DND-41 (cell line): ENCODE measurements around the gene ANP32E.
A peak's percentile ranks its signal among the peaks of the same experiment; 100 is the strongest.
"Not testable (repeated sequence)": the region's sequence is repeated elsewhere in the genome, so short reads cannot be mapped to it uniquely, and the experiment has no call there.

Experiments used
- ATAC-seq: fragments of 200-7000 bp; cut with Tn5 transposase; 3 replicates; pipeline ENCODE4 v1.9.1; 2021; ENCODE audit warnings: low read depth; ENCODE audit not compliant: insufficient read depth
- DNase-seq: peaks from one replicate; pipeline ENCODE4 v3.0.0-alpha.2; 2020
- H2AFZ ChIP-seq: 2 replicates; pipeline ENCODE4 v1.6.0; 2012; ENCODE audit warnings: low read depth, low read length
- H3K27ac ChIP-seq: 2 replicates; pipeline ENCODE4 v1.5.1; 2012; ENCODE audit warnings: low read length, inconsistent platforms
- H3K27me3 ChIP-seq: fragments of 200-600 bp; sonication (generic); 2 replicates; pipeline ENCODE4 v1.6.0; 2012; ENCODE audit warnings: low read length, mild to moderate bottlenecking, inconsistent platforms; ENCODE audit not compliant: insufficient read depth, poor library complexity
- H3K36me3 ChIP-seq: 2 replicates; pipeline ENCODE4 v1.5.1; 2012; ENCODE audit warnings: low read length, inconsistent platforms; ENCODE audit not compliant: insufficient read depth
- H3K4me1 ChIP-seq: 2 replicates; pipeline ENCODE4 v1.5.1; 2012; ENCODE audit warnings: mild to moderate bottlenecking, low read length; ENCODE audit not compliant: insufficient read depth
- H3K4me2 ChIP-seq: 2 replicates; pipeline ENCODE4 v1.6.0; 2012; ENCODE audit warnings: mild to moderate bottlenecking, moderate library complexity, low read length, inconsistent platforms; ENCODE audit not compliant: insufficient read depth
- H3K4me3 ChIP-seq, 2 experiments: fragments of 200-600 bp in 1 of 2; shearing (Covaris generic) in 1 of 2; 2 replicates each; pipeline ENCODE4 v1.5.1; 2012 to 2016; ENCODE audit warnings: inconsistent platforms in 2 of 2, low read length in 2 of 2, mild to moderate bottlenecking in 2 of 2, low read depth in 1 of 2, moderate library complexity in 1 of 2
- H3K79me2 ChIP-seq: 2 replicates; pipeline ENCODE4 v1.6.0; 2012; ENCODE audit warnings: low read length, inconsistent platforms; ENCODE audit not compliant: insufficient read depth
- H3K9ac ChIP-seq: 2 replicates; pipeline ENCODE4 v1.6.0; 2012; ENCODE audit warnings: low read depth, mild to moderate bottlenecking, inconsistent platforms, low read length, moderate library complexity
- H3K9me3 ChIP-seq: 2 replicates; pipeline ENCODE4 v1.5.1; 2012; ENCODE audit warnings: low read length, moderate library complexity, mild to moderate bottlenecking, inconsistent platforms; ENCODE audit not compliant: insufficient read depth, severe bottlenecking
- H4K20me1 ChIP-seq: 2 replicates; pipeline ENCODE4 v1.6.0; 2012; ENCODE audit warnings: low read length; ENCODE audit not compliant: insufficient read depth
- EZH2 ChIP-seq: IDR thresholded peaks from 3 replicates; pipeline ENCODE4 v1.6.1; 2012; ENCODE audit warnings: borderline replicate concordance, low read depth, mild to moderate bottlenecking, moderate library complexity, low read length, inconsistent platforms; ENCODE audit not compliant: severe bottlenecking
- TF ChIP-seq, protein P1 (sequence below): IDR thresholded peaks from 2 replicates; pipeline ENCODE4 v1.5.1; 2012; ENCODE audit warnings: borderline replicate concordance, low read length, moderate library complexity, mild to moderate bottlenecking; ENCODE audit not compliant: poor library complexity, severe bottlenecking; ENCODE audit errors: extremely low read depth

The ANP32E gene

DNA sequence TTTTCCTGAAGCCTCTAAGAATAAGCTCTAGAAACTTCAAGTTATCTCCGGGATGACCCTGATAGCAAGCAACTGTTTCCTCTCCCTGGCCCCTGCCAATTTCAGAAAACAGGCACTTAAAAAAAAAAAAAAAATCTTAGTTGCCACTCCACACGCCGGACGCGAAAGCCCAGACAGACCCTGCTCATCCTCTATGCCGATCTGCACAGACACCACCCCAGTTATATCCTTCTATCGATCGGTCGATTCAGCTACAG, 1.7 kb downstream of the ANP32E start:
- Histone ChIP-seq H3K4me1 (peaks cover 32% of the 10 kb centered on the region), H3K4me2 (peak overlapping the region; percentile 67)

GRCh38 chr1:150233359-150234308, 2.3 kb downstream of the ANP32E start:
- TF ChIP-seq, protein P1, sequence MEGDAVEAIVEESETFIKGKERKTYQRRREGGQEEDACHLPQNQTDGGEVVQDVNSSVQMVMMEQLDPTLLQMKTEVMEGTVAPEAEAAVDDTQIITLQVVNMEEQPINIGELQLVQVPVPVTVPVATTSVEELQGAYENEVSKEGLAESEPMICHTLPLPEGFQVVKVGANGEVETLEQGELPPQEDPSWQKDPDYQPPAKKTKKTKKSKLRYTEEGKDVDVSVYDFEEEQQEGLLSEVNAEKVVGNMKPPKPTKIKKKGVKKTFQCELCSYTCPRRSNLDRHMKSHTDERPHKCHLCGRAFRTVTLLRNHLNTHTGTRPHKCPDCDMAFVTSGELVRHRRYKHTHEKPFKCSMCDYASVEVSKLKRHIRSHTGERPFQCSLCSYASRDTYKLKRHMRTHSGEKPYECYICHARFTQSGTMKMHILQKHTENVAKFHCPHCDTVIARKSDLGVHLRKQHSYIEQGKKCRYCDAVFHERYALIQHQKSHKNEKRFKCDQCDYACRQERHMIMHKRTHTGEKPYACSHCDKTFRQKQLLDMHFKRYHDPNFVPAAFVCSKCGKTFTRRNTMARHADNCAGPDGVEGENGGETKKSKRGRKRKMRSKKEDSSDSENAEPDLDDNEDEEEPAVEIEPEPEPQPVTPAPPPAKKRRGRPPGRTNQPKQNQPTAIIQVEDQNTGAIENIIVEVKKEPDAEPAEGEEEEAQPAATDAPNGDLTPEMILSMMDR: no peak
- TF ChIP-seq EZH2: no peak
- Histone ChIP-seq H3K4me2 (peak overlapping the region; percentile 67), H3K9ac (peak overlapping the region; percentile 99), H3K79me2 (peaks cover 76% of the 10 kb centered on the region), H3K4me3 (peak overlapping the region; percentile 74 to 76; a peak in 3 of 4 replicates), H2AFZ (no peak overlapping the region), H4K20me1 (peaks cover 12% of the 10 kb centered on the region; the same call in 1 of the 2 replicates), H3K27me3 (no peaks in the 10 kb centered on the region), H3K9me3 (no peaks in the 10 kb centered on the region), H3K27ac (peak overlapping the region; percentile 95), H3K36me3 (peaks cover 23% of the 10 kb centered on the region), H3K4me1 (peaks cover 32% of the 10 kb centered on the region)
- DNase-seq: no peak
- no peak for ATAC-seq

More for the DNA sequence above, 1.7 kb downstream of the ANP32E start:
- H3K4me3 ChIP-seq: peak overlapping the region; percentile 74 to 76; a peak in 3 of 4 replicates
- peaks cover 19% of the 10 kb centered on the region for H3K36me3 ChIP-seq
- peaks cover 12% of the 10 kb centered on the region; the same call in 1 of the 2 replicates for H4K20me1 ChIP-seq
- DNase-seq (no peak), ATAC-seq (no peak)
- no peaks in the 10 kb centered on the region for H3K27me3 ChIP-seq
- peak overlapping the region; percentile 95 for H3K27ac ChIP-seq
- peaks cover 71% of the 10 kb centered on the region for H3K79me2 ChIP-seq
- peak overlapping the region; percentile 34; the same call in 1 of the 2 replicates for H2AFZ ChIP-seq
- no peaks in the 10 kb centered on the region for H3K9me3 ChIP-seq
- no peak for TF ChIP-seq EZH2
- TF ChIP-seq, protein P1: no peak
- H3K9ac ChIP-seq: peak overlapping the region; percentile 99

GRCh38 chr1:150232921-150233320, 3.0 kb downstream of the ANP32E start:
- H3K9me3 ChIP-seq, H2AFZ ChIP-seq, H3K4me3 ChIP-seq, H3K27me3 ChIP-seq, DNase-seq, ATAC-seq, H3K9ac ChIP-seq: not testable (repeated sequence)
- H3K4me1 ChIP-seq: peaks cover 32% of the 10 kb centered on the region
- H3K27ac ChIP-seq: 0 out of 2 replicates have a peak overlapping the region, but pooled peaks have one; percentile 95
- peaks cover 12% of the 10 kb centered on the region; the same call in 1 of the 2 replicates for H4K20me1 ChIP-seq
- peaks cover 29% of the 10 kb centered on the region for H3K36me3 ChIP-seq
- peaks cover 81% of the 10 kb centered on the region for H3K79me2 ChIP-seq
- peak overlapping the region; percentile 67; the same call in 1 of the 2 replicates for H3K4me2 ChIP-seq

DNA sequence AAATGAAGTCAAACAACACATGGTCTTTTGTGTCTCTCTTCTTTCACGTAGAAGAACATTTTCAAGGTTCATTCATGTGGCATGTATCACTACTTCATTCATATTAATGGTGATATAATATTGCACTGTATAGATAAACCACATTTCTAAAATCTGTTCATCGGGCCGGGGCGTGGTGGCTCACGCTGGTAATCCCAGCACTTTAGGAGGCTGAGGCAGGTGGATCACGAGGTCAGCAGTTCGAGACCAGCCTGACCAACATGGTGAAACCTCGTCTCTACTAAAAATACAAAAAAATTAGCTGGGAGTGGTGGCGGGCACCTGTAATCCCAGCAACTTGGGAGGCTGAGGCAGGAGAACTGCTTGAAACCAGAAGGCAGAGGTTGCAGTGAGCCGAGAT, 7.7 kb downstream of the ANP32E start:
- H3K27ac ChIP-seq, H3K4me2 ChIP-seq, H3K9me3 ChIP-seq, H3K9ac ChIP-seq, H3K4me1 ChIP-seq, H2AFZ ChIP-seq, ATAC-seq, H4K20me1 ChIP-seq, DNase-seq, H3K27me3 ChIP-seq, H3K4me3 ChIP-seq: not testable (repeated sequence)
- peaks cover 72% of the 10 kb centered on the region for H3K79me2 ChIP-seq
- H3K36me3 ChIP-seq: peaks cover 73% of the 10 kb centered on the region
